Fibroblast of skin of left biceps (primary cell): ENCODE measurements around the gene SLC35E4.

ENCODE experiments used
- DNase-seq, 2 experiments: peaks; one replicate each; pipeline ENCODE4 v3.0.0-alpha.2; 2013; ENCODE audit warnings: low read depth in 2 of 2

SLC35E4 gene

GRCh38 chr22:30691204-30691603 is 55.6 kb downstream of the SLC35E4 start:
- DNase-seq: no peak

- no peak for DNase-seq
Measured at GRCh38 chr22:30694171-30694639, 58.6 kb downstream of the SLC35E4 start.

GRCh38 chr22:30694640-30695350 is 59.2 kb downstream of the SLC35E4 start, which contains the start of gene OSBP2:
OSBP2 (plus strand) TSS chr22:30694874; CDS start chr22:30694910, 36 bp downstream.
- DNase-seq: no peak

GRCh38 chr22:30695351-30695851 is 59.8 kb downstream of the SLC35E4 start:
- no peak for DNase-seq

- DNase-seq: no peak
Measured at GRCh38 chr22:30695871-30696655, 60.5 kb downstream of the SLC35E4 start.
